Activated naive CD4-positive, alpha-beta T cell treated with anti-CD3 and anti-CD28 coated beads, Interleukin-2, amount 50 U/mL, for 16 hours (primary cell): ENCODE data around the gene CHD6.

Experiments
- DNase-seq: peaks from one replicate; pipeline ENCODE4 v3.0.0-alpha.2; 2020

Gene CHD6

GRCh38 chr20:41619360-41620100 lies 1.4 kb upstream of the CHD6 start:
- no peak for DNase-seq

- no peak for DNase-seq
Measured at GRCh38 chr20:41618807-41619311, 682 bp upstream of the CHD6 start.

- DNase-seq: peak; percentile 57
Measured at GRCh38 chr20:41617059-41617901, 897 bp downstream of the CHD6 start.

- DNase-seq: no peak
Measured at GRCh38 chr20:41616228-41616627, 1.9 kb downstream of the CHD6 start.

GRCh38 chr20:41615676-41616075 lies 2.5 kb downstream of the CHD6 start:
- DNase-seq: no peak

GRCh38 chr20:41615110-41615509 lies 3.1 kb downstream of the CHD6 start:
- DNase-seq: no peak

GRCh38 chr20:41613321-41613720 lies 4.9 kb downstream of the CHD6 start:
- DNase-seq: no peak

GRCh38 chr20:41609474-41609873 lies 8.7 kb downstream of the CHD6 start:
- no peak for DNase-seq

GRCh38 chr20:41608606-41609005 lies 9.6 kb downstream of the CHD6 start:
- no peak for DNase-seq

- DNase-seq: no peak
Measured at GRCh38 chr20:41607791-41608190, 10.4 kb downstream of the CHD6 start.

GRCh38 chr20:41604002-41604401 lies 14.2 kb downstream of the CHD6 start:
- no peak for DNase-seq

GRCh38 chr20:41601742-41602141 lies 16.4 kb downstream of the CHD6 start:
- no peak for DNase-seq

- DNase-seq: no peak
Measured at GRCh38 chr20:41600926-41601631, 17.1 kb downstream of the CHD6 start.

GRCh38 chr20:41599699-41600104 lies 18.5 kb downstream of the CHD6 start:
- no peak for DNase-seq

GRCh38 chr20:41598719-41599118 lies 19.5 kb downstream of the CHD6 start:
- DNase-seq: no peak

GRCh38 chr20:41594514-41595322 lies 23.5 kb downstream of the CHD6 start:
- no peak for DNase-seq

GRCh38 chr20:41592516-41593216 lies 25.5 kb downstream of the CHD6 start:
- DNase-seq: no peak

- no peak for DNase-seq
Measured at GRCh38 chr20:41587956-41588355, 30.2 kb downstream of the CHD6 start.

GRCh38 chr20:41587523-41587922 lies 30.7 kb downstream of the CHD6 start:
- no peak for DNase-seq

- DNase-seq: no peak
Measured at GRCh38 chr20:41586772-41587171, 31.4 kb downstream of the CHD6 start.

GRCh38 chr20:41580350-41580749 lies 37.8 kb downstream of the CHD6 start:
- no peak for DNase-seq
